Measurements from ENCODE around the gene STT3B.

STT3B gene

GRCh38 chr3:31671451-31671850 is 138.7 kb downstream of the STT3B start:
- no peak for DNase-seq (ENCODE audit: extremely low read depth, insufficient read length)
- TF ChIP-seq CTCF (IDR thresholded peaks at IDR 0.05; ENCODE audit: insufficient read depth, low read length, poor library complexity, severe bottlenecking): no peak
- Histone ChIP-seq H3K36me3 (ENCODE audit: control insufficient read depth, insufficient read depth, low read length) (no peaks in the 10 kb centered on the region), H3K27me3 (replicated peaks; ENCODE audit: control insufficient read depth, insufficient read depth, low read length) (no peaks in the 10 kb centered on the region), H3K4me3 (replicated peaks; ENCODE audit: low read depth, low read length) (no peak overlapping the region)

GRCh38 chr3:31671976-31672375 is 139.3 kb downstream of the STT3B start:
- Histone ChIP-seq H3K36me3 (ENCODE audit: control insufficient read depth, insufficient read depth, low read length) (no peaks in the 10 kb centered on the region), H3K4me3 (replicated peaks; ENCODE audit: low read depth, low read length) (no peak overlapping the region), H3K27me3 (replicated peaks; ENCODE audit: control insufficient read depth, insufficient read depth, low read length) (no peaks in the 10 kb centered on the region; the same call in 1 of the 2 replicates)
- TF ChIP-seq CTCF (IDR thresholded peaks at IDR 0.05; ENCODE audit: insufficient read depth, low read length, poor library complexity, severe bottlenecking): no peak
- DNase-seq (ENCODE audit: extremely low read depth, insufficient read length): no peak

- no peak for DNase-seq (ENCODE audit: extremely low read depth, insufficient read length)
- Histone ChIP-seq H3K36me3 (ENCODE audit: control insufficient read depth, insufficient read depth, low read length) (no peaks in the 10 kb centered on the region), H3K27me3 (replicated peaks; ENCODE audit: control insufficient read depth, insufficient read depth, low read length) (no peaks in the 10 kb centered on the region; the same call in 1 of the 2 replicates), H3K4me3 (replicated peaks; ENCODE audit: low read depth, low read length) (no peak overlapping the region)
- no peak for TF ChIP-seq CTCF (IDR thresholded peaks at IDR 0.05; ENCODE audit: insufficient read depth, low read length, poor library complexity, severe bottlenecking)
Measured at GRCh38 chr3:31673950-31674349, 141.2 kb downstream of the STT3B start.

GRCh38 chr3:31676556-31676955 is 143.8 kb downstream of the STT3B start:
- no peaks in the 10 kb centered on the region for H3K36me3 ChIP-seq (ENCODE audit: control insufficient read depth, insufficient read depth, low read length)
- no peak overlapping the region for H3K4me3 ChIP-seq (replicated peaks; ENCODE audit: low read depth, low read length)
- TF ChIP-seq CTCF (IDR thresholded peaks at IDR 0.05; ENCODE audit: insufficient read depth, low read length, poor library complexity, severe bottlenecking): no peak
- no peak for DNase-seq (ENCODE audit: extremely low read depth, insufficient read length)
- H3K27me3 ChIP-seq (replicated peaks; ENCODE audit: control insufficient read depth, insufficient read depth, low read length): no peaks in the 10 kb centered on the region; the same call in 1 of the 2 replicates

- no peak for DNase-seq (ENCODE audit: extremely low read depth, insufficient read length)
- peaks cover 2% of the 10 kb centered on the region for H3K27me3 ChIP-seq (replicated peaks; ENCODE audit: control insufficient read depth, insufficient read depth, low read length)
- H3K36me3 ChIP-seq (ENCODE audit: control insufficient read depth, insufficient read depth, low read length): no peaks in the 10 kb centered on the region
- no peak for TF ChIP-seq CTCF (IDR thresholded peaks at IDR 0.05; ENCODE audit: insufficient read depth, low read length, poor library complexity, severe bottlenecking)
- H3K4me3 ChIP-seq (replicated peaks; ENCODE audit: low read depth, low read length): no peak overlapping the region
Measured at GRCh38 chr3:31680072-31680870, 147.5 kb downstream of the STT3B start.

All from GM06990 (cell line).